H9 (cell line): Measurements from ENCODE around the gene PDZD2. TPM values are rescaled to one million over a fixed set of nuclear protein-coding genes. Genes with fewer than 3 reads are reported as not detected.

Experiments
- DNase-seq: peaks from one replicate; pipeline ENCODE4 v3.0.0-alpha.2; 2017
- H2AFZ ChIP-seq: one replicate; pipeline ENCODE4 v1.6.1; 2013; ENCODE audit warnings: mild to moderate bottlenecking, low read length, control low read depth, moderate library complexity
- H2AK5ac ChIP-seq: 2 replicates; pipeline ENCODE4 v1.6.1; 2013; ENCODE audit warnings: low read length, control low read depth, mixed read lengths; ENCODE audit not compliant: insufficient read length
- H2BK120ac ChIP-seq: one replicate; pipeline ENCODE4 v1.6.1; 2013; ENCODE audit warnings: low read depth, mild to moderate bottlenecking, low read length, control low read depth, inconsistent platforms; ENCODE audit not compliant: poor library complexity, severe bottlenecking
- H2BK12ac ChIP-seq: 2 replicates; pipeline ENCODE4 v1.6.1; 2013; ENCODE audit warnings: low read length, control low read depth, mixed read lengths, low read depth; ENCODE audit not compliant: insufficient read length
- H2BK15ac ChIP-seq: 2 replicates; pipeline ENCODE4 v1.6.1; 2013; ENCODE audit warnings: low read depth, low read length, control low read depth
- H2BK20ac ChIP-seq: one replicate; pipeline ENCODE4 v1.6.1; 2013; ENCODE audit warnings: low read depth, mild to moderate bottlenecking, low read length, control low read depth, inconsistent platforms; ENCODE audit not compliant: poor library complexity, severe bottlenecking
- H2BK5ac ChIP-seq: 2 replicates; pipeline ENCODE4 v1.6.1; 2013; ENCODE audit warnings: low read length, control low read depth, mixed read lengths; ENCODE audit not compliant: insufficient read length
- H3K14ac ChIP-seq: 2 replicates; pipeline ENCODE4 v1.6.1; 2013; ENCODE audit warnings: low read length, control low read depth; ENCODE audit not compliant: insufficient read depth
- H3K18ac ChIP-seq: 2 replicates; pipeline ENCODE4 v1.6.1; 2013; ENCODE audit warnings: low read depth, mild to moderate bottlenecking, mixed read lengths, low read length, control low read depth; ENCODE audit not compliant: insufficient read length
- H3K23ac ChIP-seq: 2 replicates; pipeline ENCODE4 v1.6.1; 2013; ENCODE audit warnings: low read length, control low read depth, mixed read lengths, low read depth; ENCODE audit not compliant: insufficient read length
- H3K23me2 ChIP-seq: 2 replicates; pipeline ENCODE4 v1.6.1; 2013; ENCODE audit warnings: low read depth, mild to moderate bottlenecking, mixed read lengths, low read length, control low read depth; ENCODE audit not compliant: insufficient read length, poor library complexity, severe bottlenecking
- H3K27ac ChIP-seq: 2 replicates; pipeline ENCODE4 v1.5.1; 2013; ENCODE audit warnings: low read length, control low read depth, mixed read lengths, low read depth; ENCODE audit not compliant: insufficient read length
- H3K27me3 ChIP-seq: 2 replicates; pipeline ENCODE4 v1.6.1; 2013; ENCODE audit warnings: low read length, control low read depth, inconsistent platforms; ENCODE audit not compliant: insufficient read depth
- H3K4ac ChIP-seq: 2 replicates; pipeline ENCODE4 v1.6.1; 2013; ENCODE audit warnings: low read depth, mild to moderate bottlenecking, control low read depth, inconsistent platforms, low read length, moderate library complexity
- H3K4me1 ChIP-seq: 2 replicates; pipeline ENCODE4 v1.6.1; 2013; ENCODE audit warnings: low read length, control low read depth, inconsistent platforms; ENCODE audit not compliant: insufficient read depth
- H3K4me2 ChIP-seq: 2 replicates; pipeline ENCODE4 v1.6.1; 2013; ENCODE audit warnings: low read length, control low read depth, mixed read lengths; ENCODE audit not compliant: insufficient read length, insufficient read depth
- H3K56ac ChIP-seq: 2 replicates; pipeline ENCODE4 v1.6.1; 2013; ENCODE audit warnings: low read depth, mild to moderate bottlenecking, mixed read lengths, low read length, control low read depth; ENCODE audit not compliant: insufficient read length
- H3K79me1 ChIP-seq: 2 replicates; pipeline ENCODE4 v1.6.1; 2013; ENCODE audit warnings: low read depth, mild to moderate bottlenecking, moderate library complexity, low read length, control low read depth, inconsistent platforms; ENCODE audit not compliant: insufficient read depth, poor library complexity, severe bottlenecking
- H3K79me2 ChIP-seq: 2 replicates; pipeline ENCODE4 v1.6.1; 2013; ENCODE audit warnings: low read length, control low read depth, inconsistent platforms; ENCODE audit not compliant: insufficient read depth
- H3K9ac ChIP-seq: 2 replicates; pipeline ENCODE4 v1.6.1; 2013; ENCODE audit warnings: low read length, control low read depth, mixed read lengths; ENCODE audit not compliant: insufficient read length; ENCODE audit errors: extremely low read depth
- H3K9me3 ChIP-seq: one replicate; pipeline ENCODE4 v1.6.1; 2013; ENCODE audit warnings: low read depth, low read length, inconsistent platforms; ENCODE audit not compliant: control insufficient read depth
- H3T11ph ChIP-seq: one replicate; pipeline ENCODE4 v1.6.1; 2013; ENCODE audit warnings: mild to moderate bottlenecking, low read length, control low read depth, inconsistent platforms
- H4K20me1 ChIP-seq: one replicate; pipeline ENCODE4 v1.6.1; 2013; ENCODE audit not compliant: control insufficient read depth, insufficient read length, insufficient read depth
- H4K5ac ChIP-seq: 2 replicates; pipeline ENCODE4 v1.6.1; 2013; ENCODE audit warnings: low read depth, mild to moderate bottlenecking, mixed read lengths, low read length, control low read depth; ENCODE audit not compliant: insufficient read length
- H4K8ac ChIP-seq: replicated peaks from 2 replicates; pipeline ENCODE4 v1.6.1; 2013; ENCODE audit warnings: low read length, control low read depth, mixed read lengths, low read depth; ENCODE audit not compliant: insufficient read length
- H4K91ac ChIP-seq: 2 replicates; pipeline ENCODE4 v1.6.1; 2013; ENCODE audit warnings: low read depth, mild to moderate bottlenecking, moderate library complexity, mixed read lengths, low read length, control low read depth; ENCODE audit not compliant: insufficient read length
- H3K27ac Mint-ChIP-seq, 3 experiments: 2 replicates in 2 of 3; 3 replicates in 1 of 3; pipeline ENCODE4 v1.8.0; 2020 to 2021; ENCODE audit warnings: mixed read lengths in 3 of 3, mild to moderate bottlenecking in 1 of 3, moderate library complexity in 1 of 3
- H3K27me3 Mint-ChIP-seq: 2 replicates; pipeline ENCODE4 v1.8.0; 2021; ENCODE audit warnings: low read depth, mild to moderate bottlenecking, moderate library complexity, mixed read lengths
- H3K36me3 Mint-ChIP-seq, 3 experiments: 2 replicates in 2 of 3; 3 replicates in 1 of 3; pipeline ENCODE4 v1.8.0; 2020 to 2021; ENCODE audit warnings: low read depth in 3 of 3, mixed read lengths in 3 of 3; ENCODE audit not compliant: insufficient read depth in 1 of 3
- H3K4me1 Mint-ChIP-seq, 2 experiments: 2 replicates each; pipeline ENCODE4 v1.8.0; 2020; ENCODE audit warnings: mixed read lengths in 2 of 2
- H3K4me3 Mint-ChIP-seq, 2 experiments: 2 replicates in 1 of 2; 3 replicates in 1 of 2; pipeline ENCODE4 v1.8.0; 2020 to 2021; ENCODE audit warnings: mild to moderate bottlenecking in 2 of 2, mixed read lengths in 2 of 2, moderate library complexity in 1 of 2
- H3K9me3 Mint-ChIP-seq, 2 experiments: 2 replicates in 1 of 2; 3 replicates in 1 of 2; pipeline ENCODE4 v1.8.0; 2020; ENCODE audit warnings: mild to moderate bottlenecking in 2 of 2, mixed read lengths in 2 of 2, moderate library complexity in 1 of 2
- WGBS: extraction: QIAGEN DNeasy Blood & Tissue Kit; methylation state at CpG from one replicate; pipeline ENCODE4 v1.1.7; 2013; ENCODE audit warnings: missing lambda C conversion rate, low lambda C conversion rate, mixed read lengths; ENCODE audit not compliant: insufficient read length; ENCODE audit errors: extremely low coverage; 5-methylcytosine and 5-hydroxymethylcytosine counted together
- total RNA-seq: library from RNA; stranded (reverse); gene quantifications from 2 replicates; pipeline ENCODE4 v1.2.1, GENCODE V29; 2021
- TF ChIP-seq, protein P1 (sequence below): fragments of 200-600 bp; sonication (generic); conservative IDR thresholded peaks from 3 replicates; pipeline ENCODE4 v1.8.0; 2021; ENCODE audit warnings: antibody characterized with exemption, mild to moderate bottlenecking

PDZD2 gene
- total RNA-seq, 1 experiment from 2014 or later: 9.9 TPM

GRCh38 chr5:32090026-32090754 is 451.3 kb downstream of the PDZD2 start:
- Histone ChIP-seq H2AFZ (no peak overlapping the region), H4K5ac (no peak overlapping the region), H2AK5ac (no peak overlapping the region), H3K4ac (no peak overlapping the region), H3K4me2 (no peak overlapping the region), H2BK12ac (no peak overlapping the region), H2BK120ac (no peak overlapping the region), H3K14ac (no peak overlapping the region), H3K9me3 (no peaks in the 10 kb centered on the region), H3K79me1 (no peaks in the 10 kb centered on the region), H3K23ac (no peak overlapping the region), H3K79me2 (no peaks in the 10 kb centered on the region), H4K20me1 (no peaks in the 10 kb centered on the region), H3K23me2 (no peaks in the 10 kb centered on the region), H3K56ac (no peak overlapping the region), H2BK15ac (no peak overlapping the region), H3K9ac (no peak overlapping the region), H3K4me1 (no peaks in the 10 kb centered on the region), H4K8ac (no peak overlapping the region), H3K18ac (no peak overlapping the region), H2BK5ac (no peak overlapping the region), H3K27ac (no peak overlapping the region), H4K91ac (no peak overlapping the region), H3K27me3 (no peaks in the 10 kb centered on the region), H2BK20ac (no peak overlapping the region), H3T11ph (no peak overlapping the region)
- Mint-ChIP-seq H3K4me1 (peaks cover 11 to 12% of the 10 kb centered on the region in 2 experiments), H3K4me3 (no peak overlapping the region), H3K27me3 (no peaks in the 10 kb centered on the region), H3K36me3 (peaks cover 0 to 29% (median 5%) of the 10 kb centered on the region in 3 experiments; a peak in 5 of 7 replicates), H3K9me3 (no peaks in the 10 kb centered on the region), H3K27ac (peak overlapping the region in 1 of 3 experiments; percentile 75; a peak in 1 of 7 replicates)
- TF ChIP-seq, protein P1, sequence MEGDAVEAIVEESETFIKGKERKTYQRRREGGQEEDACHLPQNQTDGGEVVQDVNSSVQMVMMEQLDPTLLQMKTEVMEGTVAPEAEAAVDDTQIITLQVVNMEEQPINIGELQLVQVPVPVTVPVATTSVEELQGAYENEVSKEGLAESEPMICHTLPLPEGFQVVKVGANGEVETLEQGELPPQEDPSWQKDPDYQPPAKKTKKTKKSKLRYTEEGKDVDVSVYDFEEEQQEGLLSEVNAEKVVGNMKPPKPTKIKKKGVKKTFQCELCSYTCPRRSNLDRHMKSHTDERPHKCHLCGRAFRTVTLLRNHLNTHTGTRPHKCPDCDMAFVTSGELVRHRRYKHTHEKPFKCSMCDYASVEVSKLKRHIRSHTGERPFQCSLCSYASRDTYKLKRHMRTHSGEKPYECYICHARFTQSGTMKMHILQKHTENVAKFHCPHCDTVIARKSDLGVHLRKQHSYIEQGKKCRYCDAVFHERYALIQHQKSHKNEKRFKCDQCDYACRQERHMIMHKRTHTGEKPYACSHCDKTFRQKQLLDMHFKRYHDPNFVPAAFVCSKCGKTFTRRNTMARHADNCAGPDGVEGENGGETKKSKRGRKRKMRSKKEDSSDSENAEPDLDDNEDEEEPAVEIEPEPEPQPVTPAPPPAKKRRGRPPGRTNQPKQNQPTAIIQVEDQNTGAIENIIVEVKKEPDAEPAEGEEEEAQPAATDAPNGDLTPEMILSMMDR: no peak
- no peak for DNase-seq
- WGBS: no CpG with 5 or more reads among the region's 24 CpGs
